Fibroblast of gingiva (primary cell): Measurements from ENCODE around the gene UBALD2.

Source experiments
- DNase-seq: peaks from one replicate; pipeline ENCODE4 v3.0.0-alpha.2; 2011; ENCODE audit warnings: low read depth

UBALD2 gene

GRCh38 chr17:76318586-76318985 lies 53.4 kb downstream of the UBALD2 start:
- no peak for DNase-seq
